ENCODE measurements around the gene HMG20A.
"Not testable (repeated sequence)": the region's sequence is repeated elsewhere in the genome, so short reads cannot be mapped to it uniquely, and the experiment has no call there.

DNA sequence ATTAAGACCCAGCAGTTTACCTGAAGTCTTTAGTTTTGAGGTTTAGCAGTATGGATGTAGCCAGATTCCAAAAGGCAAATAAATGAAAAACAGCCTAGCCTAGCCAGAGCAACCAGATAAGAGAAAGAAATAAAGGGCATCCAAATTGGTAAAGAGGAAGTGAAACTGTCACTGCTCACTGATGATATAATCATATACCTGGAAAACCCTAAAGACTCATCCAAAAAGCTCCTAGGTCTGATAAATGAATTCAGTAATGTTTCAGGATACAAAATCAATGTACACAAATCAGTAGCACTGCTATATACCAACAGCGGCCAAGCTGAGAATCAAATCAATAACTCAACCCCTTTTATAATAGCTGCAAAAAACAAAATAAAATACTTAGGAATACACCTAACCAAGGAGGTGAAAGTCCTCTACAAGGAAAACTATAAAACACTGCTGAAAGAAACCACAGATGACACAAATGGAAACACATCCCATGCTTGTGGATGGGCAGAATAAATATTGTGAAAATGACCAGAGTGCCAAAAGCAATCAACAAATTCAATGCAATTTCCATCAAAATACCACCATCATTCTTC lies 14.4 kb upstream of the HMG20A start:
- not testable (repeated sequence) for TF ChIP-seq NRF1 (conservative IDR thresholded peaks at IDR 0.05; ENCODE audit: low read depth, low read length); POLR2A (IDR thresholded peaks at IDR 0.05; ENCODE audit: low read depth, low read length); NFYA (IDR thresholded peaks at IDR 0.05; ENCODE audit: borderline replicate concordance, low read depth, low read length); CBFB (IDR thresholded peaks at IDR 0.05; ENCODE audit: low read depth)
- TF ChIP-seq, protein P1, sequence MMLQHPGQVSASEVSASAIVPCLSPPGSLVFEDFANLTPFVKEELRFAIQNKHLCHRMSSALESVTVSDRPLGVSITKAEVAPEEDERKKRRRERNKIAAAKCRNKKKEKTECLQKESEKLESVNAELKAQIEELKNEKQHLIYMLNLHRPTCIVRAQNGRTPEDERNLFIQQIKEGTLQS (IDR thresholded peaks at IDR 0.05; ENCODE audit: borderline replicate concordance, extremely low read depth, low read depth, low read length): not testable (repeated sequence)
